OCI-LY1 (cell line): ENCODE results near the gene CHST15.
A peak's percentile ranks its signal among the peaks of the same experiment; 100 is the strongest.

Experiments
- H2AFZ ChIP-seq: fragments of 200-600 bp; sonication (generic), shearing (Covaris generic); 2 replicates; pipeline ENCODE4 v1.6.0; 2014; ENCODE audit warnings: antibody characterized with exemption, mild to moderate bottlenecking, low read length
- H3F3A ChIP-seq: fragments of 200-600 bp; sonication (generic), shearing (Covaris generic); 2 replicates; pipeline ENCODE4 v1.6.0; 2014; ENCODE audit warnings: mild to moderate bottlenecking, antibody characterized with exemption, low read length, moderate library complexity; ENCODE audit not compliant: insufficient read depth
- H3K27ac ChIP-seq: fragments of 200-600 bp; sonication (generic); 2 replicates; pipeline ENCODE4 v1.5.1; 2014; ENCODE audit warnings: low read length, mixed run types, mild to moderate bottlenecking, low read depth; ENCODE audit not compliant: poor library complexity, severe bottlenecking
- H3K27me3 ChIP-seq: fragments of 200-600 bp; sonication (generic); 2 replicates; pipeline ENCODE4 v1.6.0; 2014; ENCODE audit warnings: antibody characterized with exemption, mild to moderate bottlenecking, low read length, moderate library complexity; ENCODE audit not compliant: insufficient read depth
- H3K36me3 ChIP-seq: fragments of 200-600 bp; sonication (generic); 2 replicates; pipeline ENCODE4 v1.6.1; 2014; ENCODE audit warnings: mild to moderate bottlenecking, antibody characterized with exemption, low read length, moderate library complexity, mixed read lengths; ENCODE audit not compliant: insufficient read depth
- H3K4me1 ChIP-seq: fragments of 200-600 bp; sonication (generic); 2 replicates; pipeline ENCODE4 v1.5.1; 2014; ENCODE audit warnings: mild to moderate bottlenecking, low read length, moderate library complexity; ENCODE audit not compliant: insufficient read depth, severe bottlenecking
- H3K4me2 ChIP-seq: fragments of 200-600 bp; sonication (generic), shearing (Covaris generic); 2 replicates; pipeline ENCODE4 v1.6.1; 2014; ENCODE audit warnings: low read length
- H3K4me3 ChIP-seq: fragments of 200-600 bp; sonication (generic); 2 replicates; pipeline ENCODE4 v1.5.1; 2014; ENCODE audit warnings: low read length, low read depth, mild to moderate bottlenecking, mixed read lengths; ENCODE audit not compliant: poor library complexity, severe bottlenecking
- H3K79me2 ChIP-seq: fragments of 200-600 bp; shearing (Covaris generic); 2 replicates; pipeline ENCODE4 v1.6.1; 2016; ENCODE audit warnings: mixed run types, low read length, mixed read lengths; ENCODE audit not compliant: insufficient read depth
- H3K9ac ChIP-seq: fragments of 200-600 bp; sonication (generic), shearing (Covaris generic); 2 replicates; pipeline ENCODE4 v1.6.1; 2014; ENCODE audit warnings: mild to moderate bottlenecking, low read length, mixed read lengths
- H3K9me2 ChIP-seq: fragments of 200-600 bp; sonication (generic), shearing (Covaris generic); 2 replicates; pipeline ENCODE4 v1.6.1; 2014; ENCODE audit warnings: low read depth, mild to moderate bottlenecking, low read length, mixed read lengths
- H3K9me3 ChIP-seq: fragments of 200-600 bp; shearing (Covaris generic); 2 replicates; pipeline ENCODE4 v1.6.1; 2014; ENCODE audit warnings: low read length, mixed read lengths
- H4K20me1 ChIP-seq: fragments of 200-600 bp; sonication (generic), shearing (Covaris generic); 2 replicates; pipeline ENCODE4 v1.6.0; 2016; ENCODE audit warnings: mild to moderate bottlenecking, low read length; ENCODE audit not compliant: insufficient read depth
- CTCF ChIP-seq: fragments of 200-600 bp; sonication (generic), shearing (Covaris generic); IDR thresholded peaks from 2 replicates; pipeline ENCODE4 v1.5.1; 2017; ENCODE audit warnings: mild to moderate bottlenecking, antibody characterized with exemption, low read length, moderate library complexity, mixed read lengths
- EZH2 ChIP-seq: fragments of 200-600 bp; sonication (generic), shearing (Covaris generic); IDR thresholded peaks from 2 replicates; pipeline ENCODE4 v1.8.0; 2017; ENCODE audit warnings: borderline replicate concordance, mixed run types, mild to moderate bottlenecking, antibody characterized with exemption, low read length, moderate library complexity, mixed read lengths

CHST15 gene

GRCh38 chr10:123997013-123997412 lies 96.4 kb downstream of the CHST15 start:
- Histone ChIP-seq H3K4me3 (no peak overlapping the region), H3K4me2 (no peak overlapping the region)

GRCh38 chr10:123996302-123996701 lies 97.1 kb downstream of the CHST15 start:
- no peaks in the 10 kb centered on the region for H3K79me2 ChIP-seq
- no peak for TF ChIP-seq CTCF
- TF ChIP-seq EZH2: no peak
- no peak overlapping the region for H3K4me2 ChIP-seq
- no peaks in the 10 kb centered on the region; the same call in 1 of the 2 replicates for H3K27me3 ChIP-seq
- H3K27ac ChIP-seq: no peak overlapping the region
- no peak overlapping the region for H3K4me3 ChIP-seq
- no peak overlapping the region for H2AFZ ChIP-seq
- no peaks in the 10 kb centered on the region for H3K9me3 ChIP-seq
- peaks cover 30% of the 10 kb centered on the region for H3K4me1 ChIP-seq
- H3K9me2 ChIP-seq: no peaks in the 10 kb centered on the region
- no peaks in the 10 kb centered on the region for H3F3A ChIP-seq
- H3K36me3 ChIP-seq: no peaks in the 10 kb centered on the region
- H4K20me1 ChIP-seq: no peaks in the 10 kb centered on the region
- no peak overlapping the region for H3K9ac ChIP-seq

More at GRCh38 chr10:123997013-123997412, 96.4 kb downstream of the CHST15 start:
- H2AFZ ChIP-seq: no peak overlapping the region
- no peaks in the 10 kb centered on the region; the same call in 1 of the 2 replicates for H3K27me3 ChIP-seq
- H3K79me2 ChIP-seq: no peaks in the 10 kb centered on the region
- no peaks in the 10 kb centered on the region for H3K9me3 ChIP-seq
- H4K20me1 ChIP-seq: no peaks in the 10 kb centered on the region
- no peak overlapping the region for H3K27ac ChIP-seq
- H3K9ac ChIP-seq: no peak overlapping the region
- peaks cover 30% of the 10 kb centered on the region for H3K4me1 ChIP-seq
- H3F3A ChIP-seq: no peaks in the 10 kb centered on the region
- no peaks in the 10 kb centered on the region for H3K36me3 ChIP-seq
- no peaks in the 10 kb centered on the region for H3K9me2 ChIP-seq
- TF ChIP-seq EZH2 (no peak), CTCF (no peak)

- H4K20me1 ChIP-seq: no peaks in the 10 kb centered on the region
- H3K9me3 ChIP-seq: no peaks in the 10 kb centered on the region
- H3F3A ChIP-seq: no peaks in the 10 kb centered on the region
- no peaks in the 10 kb centered on the region for H3K9me2 ChIP-seq
- no peaks in the 10 kb centered on the region for H3K79me2 ChIP-seq
- peak overlapping the region; percentile 39 for H3K4me3 ChIP-seq
- peak; percentile 85 for TF ChIP-seq CTCF
- no peak for TF ChIP-seq EZH2
- peak overlapping the region; percentile 19; the same call in 1 of the 2 replicates for H3K9ac ChIP-seq
- peak overlapping the region; percentile 63 for H3K4me2 ChIP-seq
- H3K27ac ChIP-seq: no peak overlapping the region
- H3K36me3 ChIP-seq: no peaks in the 10 kb centered on the region
- H3K4me1 ChIP-seq: peaks cover 30% of the 10 kb centered on the region
- H3K27me3 ChIP-seq: no peaks in the 10 kb centered on the region
- H2AFZ ChIP-seq: no peak overlapping the region
Measured at GRCh38 chr10:123995461-123996131, 97.8 kb downstream of the CHST15 start.
